GM19239 (cell line): ENCODE measurements around the gene DGKZ.
"Not testable (repeated sequence)": the region's sequence is repeated elsewhere in the genome, so short reads cannot be mapped to it uniquely, and the experiment has no call there.

Source experiments
- DNase-seq: peaks from one replicate; pipeline ENCODE4 v3.0.0; 2011; ENCODE audit warnings: low spot score; ENCODE audit not compliant: insufficient read length
- FAIRE-seq: peaks from 2 replicates; lab custom pipeline; 2011; peaks lifted over from hg19 to GRCh38; lab: Jason Lieb, UNC

DGKZ gene

GRCh38 chr11:46379482-46380293, 32.4 kb downstream of the DGKZ start:
- FAIRE-seq, DNase-seq: not testable (repeated sequence)

- DNase-seq, result no peak
- peak; percentile 31 for FAIRE-seq
Measured at GRCh38 chr11:46380340-46381047, 33.2 kb downstream of the DGKZ start.

DNA sequence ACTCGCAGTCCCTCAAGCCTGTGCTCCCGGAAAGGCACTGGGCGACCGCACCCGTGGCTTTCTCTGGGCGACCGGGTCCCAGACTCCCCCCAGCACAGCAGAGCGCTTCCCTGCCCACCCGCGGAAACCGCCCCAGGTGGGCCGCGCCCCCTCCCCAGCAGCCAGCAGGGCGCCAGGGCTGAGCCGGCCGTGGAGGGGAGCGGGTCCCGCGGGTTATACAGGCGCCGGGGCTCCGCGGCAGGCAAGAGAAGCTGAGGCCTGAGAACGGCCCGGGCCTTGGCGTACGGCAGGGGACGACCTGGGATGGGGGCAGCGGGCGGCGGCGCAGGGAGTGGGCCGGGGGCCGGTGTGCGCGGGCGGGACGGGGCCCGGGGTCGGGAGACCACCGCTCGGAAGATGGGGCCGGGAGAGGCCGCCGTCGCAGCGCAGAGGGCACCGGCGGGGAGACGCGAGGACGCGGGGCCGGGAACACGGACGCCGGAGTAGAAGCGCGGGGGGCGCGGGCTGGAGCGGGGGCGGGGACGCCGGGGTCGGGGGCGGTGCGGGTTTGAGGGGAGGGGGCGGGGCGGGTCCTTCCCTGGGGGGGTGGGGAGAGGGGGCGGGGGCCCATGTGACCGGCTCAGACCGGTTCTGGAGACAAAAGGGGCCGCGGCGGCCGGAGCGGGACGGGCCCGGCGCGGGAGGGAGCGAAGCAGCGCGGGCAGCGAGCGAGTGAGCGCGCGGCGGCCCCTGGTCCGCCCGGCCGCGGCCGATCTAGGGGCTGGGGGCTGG, 34.0 kb downstream of the DGKZ start, which contains the start of gene MDK:
Gene MDK, plus strand, starts transcription at position 622 of the 771 bp plus-strand sequence. CDS start 389 bp downstream, outside the sequence.
- no peak for FAIRE-seq
- no peak for DNase-seq

- FAIRE-seq (no peak), DNase-seq (no peak)
Measured at GRCh38 chr11:46381819-46382645, 34.8 kb downstream of the DGKZ start.

GRCh38 chr11:46382646-46383403, 35.6 kb downstream of the DGKZ start:
- FAIRE-seq (no peak), DNase-seq (no peak)

GRCh38 chr11:46383404-46383758, 36.1 kb downstream of the DGKZ start:
- FAIRE-seq (no peak), DNase-seq (no peak)

DNA sequence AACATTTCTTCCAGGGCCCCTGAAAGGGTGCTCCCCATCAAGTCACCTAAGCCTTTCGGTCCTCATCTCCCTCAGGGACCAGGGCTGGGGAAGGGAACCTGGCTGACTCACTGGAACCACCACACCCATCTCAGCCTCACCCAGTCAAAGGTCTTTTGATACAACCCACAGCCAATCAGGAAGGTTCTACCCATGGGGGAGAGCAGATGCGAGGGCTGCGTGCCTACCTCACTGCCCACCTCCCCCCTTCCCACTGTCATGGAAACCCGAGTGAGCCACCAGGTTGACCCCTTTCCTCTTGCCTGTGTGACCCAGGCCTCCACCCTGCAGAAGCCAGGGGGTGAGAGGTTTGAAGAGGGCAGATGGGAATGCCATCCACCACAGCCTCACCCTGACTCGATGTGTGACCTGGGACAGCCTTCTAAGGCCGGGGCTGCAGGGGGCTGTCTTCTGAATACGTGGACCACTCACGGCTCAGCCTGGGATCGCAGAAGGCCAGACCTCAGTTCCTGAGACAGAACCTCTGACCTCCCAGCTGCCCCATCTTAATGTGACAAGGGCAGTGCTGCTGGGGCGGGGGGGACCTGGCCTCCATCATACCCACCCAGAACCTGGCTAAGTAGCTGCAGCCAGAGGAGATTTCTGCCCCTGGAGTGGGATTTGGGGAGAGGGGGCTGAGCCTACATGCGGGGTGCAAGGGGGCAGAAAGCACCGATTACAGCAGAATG, 36.9 kb downstream of the DGKZ start:
- DNase-seq (no peak), FAIRE-seq (no peak)

DNA sequence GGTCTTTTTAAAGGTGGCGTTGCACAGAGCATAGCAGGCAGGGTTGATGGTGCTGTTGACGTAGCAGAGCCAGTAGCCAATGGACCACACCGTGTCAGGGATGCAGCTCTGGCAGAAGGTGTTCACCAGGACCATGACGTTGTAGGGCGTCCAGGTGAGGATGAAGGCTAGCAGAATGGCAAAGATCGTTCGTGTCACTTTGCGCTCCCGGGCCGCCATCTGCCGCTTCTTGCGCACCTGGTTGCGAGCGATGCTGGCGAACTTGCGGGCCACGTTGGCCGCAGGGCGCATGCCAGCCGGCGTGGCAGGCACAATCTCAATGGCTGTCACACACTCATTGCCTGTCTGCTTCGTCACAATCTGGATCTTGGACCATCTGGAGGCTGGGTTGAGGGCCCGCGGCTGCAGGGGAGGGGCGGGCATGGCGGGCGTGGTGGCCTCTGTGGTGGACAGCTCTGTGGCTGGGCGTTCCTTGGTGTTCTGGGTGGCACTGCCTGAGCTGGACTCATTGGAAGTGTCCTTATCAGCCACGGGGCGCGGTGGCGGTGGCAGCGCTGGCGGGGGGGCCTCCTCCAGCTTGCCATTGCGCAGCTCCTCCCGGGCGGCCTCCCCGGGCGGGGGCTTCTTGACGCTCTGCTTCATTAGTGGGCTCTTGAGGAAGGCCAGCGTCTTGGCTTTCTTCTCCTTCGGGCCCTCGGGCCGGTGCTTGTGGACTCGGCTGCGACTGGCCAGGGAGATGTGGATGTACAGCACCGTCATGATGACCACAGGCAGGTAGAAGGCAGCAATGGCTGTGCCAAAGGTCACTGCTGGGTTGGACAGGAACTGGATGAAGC, 38.1 kb downstream of the DGKZ start:
- no peak for DNase-seq
- FAIRE-seq, result no peak

DNA sequence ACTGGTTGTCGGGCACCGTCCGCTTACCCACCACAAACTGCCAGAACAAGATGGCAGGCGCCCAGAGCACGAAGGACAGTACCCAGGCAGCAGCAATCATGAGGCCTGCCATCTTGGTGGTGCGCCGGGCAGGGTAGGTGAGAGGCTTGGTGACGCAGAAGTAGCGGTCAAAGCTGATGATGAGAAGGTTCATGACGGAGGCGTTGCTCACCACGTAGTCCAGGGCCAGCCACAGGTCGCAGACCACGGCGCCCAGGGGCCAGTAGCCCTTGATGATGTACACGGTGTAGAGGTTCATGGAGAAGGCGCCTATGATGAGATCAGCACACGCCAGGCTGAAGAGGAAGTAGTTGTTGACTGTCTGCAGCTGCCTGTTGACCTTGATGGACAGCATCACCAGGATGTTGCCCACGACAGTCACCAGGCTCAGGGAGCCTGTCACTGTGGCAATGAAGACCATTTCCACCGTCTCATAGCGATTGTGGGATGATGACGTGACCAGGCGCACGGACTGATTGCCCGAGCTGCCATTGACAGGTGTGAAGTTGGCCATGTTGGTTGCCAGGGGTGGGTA, 38.8 kb downstream of the DGKZ start:
- DNase-seq, result no peak
- FAIRE-seq, result no peak

DNA sequence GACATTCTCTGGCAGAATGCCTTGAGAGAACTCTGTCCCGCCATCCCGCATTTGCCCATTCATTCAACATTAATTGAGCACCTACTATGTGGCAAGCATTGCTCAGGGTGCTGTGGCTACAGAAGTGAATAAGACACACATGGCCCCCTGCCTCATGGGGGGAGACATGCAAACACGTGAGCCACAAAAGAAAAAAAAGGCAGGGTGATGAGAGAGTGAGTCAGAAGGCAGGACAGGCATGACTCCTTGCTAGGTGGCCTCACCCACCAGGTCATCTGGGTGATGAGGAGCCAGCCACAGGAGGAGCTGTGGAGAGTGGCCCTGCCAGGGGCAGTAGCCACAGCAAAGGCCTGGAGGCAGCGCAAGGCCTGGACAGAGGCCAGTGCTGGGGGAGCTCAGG, 39.4 kb downstream of the DGKZ start:
- FAIRE-seq (no peak), DNase-seq (no peak)

DNA sequence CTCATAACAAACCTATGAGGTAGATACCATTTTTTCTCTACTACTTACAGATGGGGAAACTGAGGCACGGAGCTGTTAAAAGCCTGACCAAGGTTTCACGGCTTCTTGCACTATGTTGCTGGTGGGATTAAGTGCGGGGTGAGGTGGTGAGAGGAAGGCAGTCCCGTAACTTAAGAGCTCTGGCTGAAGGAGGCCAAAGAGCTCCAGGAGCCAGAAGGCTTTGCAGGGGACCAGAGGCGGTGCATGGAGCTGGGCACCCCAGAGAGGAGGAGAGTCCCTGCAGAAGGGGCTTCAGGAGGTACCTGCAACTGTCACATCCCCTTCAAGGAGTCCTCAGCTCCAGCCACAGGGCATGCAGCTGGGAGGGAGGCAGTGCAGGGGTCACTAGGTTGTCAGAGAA, 40.2 kb downstream of the DGKZ start:
- DNase-seq, result no peak
- no peak for FAIRE-seq

DNA sequence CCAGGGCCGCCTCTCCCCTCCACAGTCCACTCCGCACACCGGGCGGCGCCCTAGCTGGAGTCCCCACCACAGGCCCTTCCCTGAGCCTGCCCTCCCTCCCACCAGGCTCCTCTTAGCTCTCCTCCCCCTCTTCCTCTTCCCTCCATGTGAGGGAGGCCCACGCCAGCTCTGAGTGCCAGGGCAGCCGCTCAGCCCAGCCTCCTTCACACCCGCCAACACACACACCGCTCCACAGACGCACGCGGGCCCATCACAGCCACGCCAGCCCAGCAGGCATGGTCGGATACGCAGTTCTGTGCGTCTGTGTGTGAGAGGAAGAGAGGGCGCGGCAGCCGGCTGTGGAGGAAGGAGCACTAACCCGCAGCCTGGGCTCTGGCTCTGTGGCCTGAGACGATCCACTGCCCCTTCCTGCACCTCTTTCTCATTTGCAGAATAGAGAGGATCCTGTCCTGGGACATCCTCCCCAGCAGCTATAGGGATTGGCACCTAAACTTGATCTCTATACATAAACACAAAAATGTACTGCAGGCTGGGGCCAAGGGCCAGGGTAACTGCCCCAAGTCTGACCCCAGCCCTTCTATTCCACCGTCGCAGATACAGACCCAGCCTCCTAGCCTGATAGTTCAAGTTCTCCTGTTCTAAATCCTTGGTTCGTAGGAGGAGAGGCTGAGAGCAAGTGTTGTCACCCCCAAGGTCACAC, 40.8 kb downstream of the DGKZ start:
- no peak for DNase-seq
- FAIRE-seq, result no peak

GRCh38 chr11:46388619-46389449, 41.6 kb downstream of the DGKZ start:
- no peak for DNase-seq
- no peak for FAIRE-seq

DNA sequence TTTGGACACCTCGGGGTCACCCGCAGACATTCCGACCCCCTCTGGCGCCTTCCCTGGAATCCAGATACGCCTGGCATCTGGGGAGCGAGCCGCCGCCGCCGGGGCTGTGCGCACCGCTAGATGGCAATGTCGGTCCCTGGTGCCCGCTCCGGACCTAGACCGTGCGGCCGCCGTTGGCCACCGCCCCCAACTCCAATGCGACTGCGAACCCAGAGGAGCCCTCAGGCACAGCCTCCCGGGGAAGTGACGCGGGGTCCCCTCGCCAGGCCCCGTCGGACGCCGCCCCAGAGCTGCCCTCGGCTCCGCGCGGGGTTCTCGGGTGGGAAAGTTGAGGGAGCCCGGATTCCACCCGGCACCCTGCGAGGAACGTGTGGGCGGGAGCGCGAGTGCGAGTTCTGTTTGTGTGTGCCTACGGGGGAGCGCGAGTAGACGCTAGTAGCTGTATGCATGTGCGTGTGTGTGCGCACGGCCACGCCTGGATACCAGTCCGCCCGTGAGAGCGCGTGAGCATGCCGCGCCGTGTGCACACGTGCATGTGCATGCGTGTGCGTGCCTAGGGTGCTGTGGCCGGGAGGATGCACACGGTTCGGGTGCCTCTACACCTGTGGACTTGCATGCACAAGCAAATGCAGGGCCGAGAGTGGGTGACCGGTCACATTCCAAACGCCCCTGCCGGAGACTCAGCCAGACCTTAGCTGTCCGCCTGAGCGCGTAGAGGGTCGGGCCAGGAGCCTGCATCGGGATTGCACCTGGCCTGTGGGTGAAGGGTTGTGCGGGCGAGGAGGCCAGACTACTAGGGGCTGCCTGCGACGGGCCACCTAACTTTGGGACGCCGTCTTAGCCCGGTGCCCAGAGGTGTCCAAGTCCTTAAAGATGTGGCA, 42.4 kb downstream of the DGKZ start:
- DNase-seq (peak; percentile 93), FAIRE-seq (peak; percentile 69)
